Activated CD4-positive, alpha-beta T cell treated with anti-CD3 and anti-CD28 coated beads, Interleukin-2, amount 50 U/mL, for 1 hour (primary cell): Measurements from ENCODE around the gene CXCL16.
"Not testable (repeated sequence)": the region's sequence is repeated elsewhere in the genome, so short reads cannot be mapped to it uniquely, and the experiment has no call there.

Source experiments
- DNase-seq: peaks from one replicate; pipeline ENCODE4 v3.0.0-alpha.2; 2020

The CXCL16 gene

GRCh38 chr17:4690745-4691144, 49.0 kb downstream of the CXCL16 start:
- no peak for DNase-seq

GRCh38 chr17:4689872-4690271, 49.9 kb downstream of the CXCL16 start:
- not testable (repeated sequence) for DNase-seq

- DNase-seq = not testable (repeated sequence)
These were observed 56.0 kb downstream of the CXCL16 start for GRCh38 chr17:4683739-4684138.
